MM.1S (cell line): ENCODE data around the gene GPR157.

Source experiments
- DNase-seq: peaks from one replicate; pipeline ENCODE4 v3.0.0-alpha.2; 2015
- H2AFZ ChIP-seq: fragments of 300-600 bp; sonication (generic); 2 replicates; pipeline ENCODE4 v1.6.0; 2016; ENCODE audit warnings: antibody characterized with exemption, low read length
- H3F3A ChIP-seq: fragments of 300-600 bp; sonication (generic); 2 replicates; pipeline ENCODE4 v1.6.1; 2016; ENCODE audit warnings: mild to moderate bottlenecking, antibody characterized with exemption, low read length, moderate library complexity, mixed read lengths; ENCODE audit not compliant: insufficient read depth
- H3K27ac ChIP-seq: fragments of 300-600 bp; sonication (generic); 2 replicates; pipeline ENCODE4 v1.5.1; 2016; ENCODE audit warnings: mild to moderate bottlenecking, low read length
- H3K27me3 ChIP-seq: fragments of 300-600 bp; sonication (generic); replicated peaks from 2 replicates; pipeline ENCODE4 v1.6.0; 2016; ENCODE audit warnings: low read length; ENCODE audit not compliant: insufficient read depth
- H3K36me3 ChIP-seq: fragments of 300-600 bp; sonication (generic); replicated peaks from 2 replicates; pipeline ENCODE4 v1.6.1; 2016; ENCODE audit warnings: mild to moderate bottlenecking, low read length, mixed read lengths; ENCODE audit not compliant: insufficient read depth
- H3K4me1 ChIP-seq: fragments of 300-600 bp; sonication (generic); 2 replicates; pipeline ENCODE4 v1.6.1; 2016; ENCODE audit warnings: low read length, mixed read lengths
- H3K4me2 ChIP-seq: fragments of 300-600 bp; sonication (generic); 2 replicates; pipeline ENCODE4 v1.6.0; 2016; ENCODE audit warnings: low read depth, low read length
- H3K4me3 ChIP-seq: fragments of 300-600 bp; sonication (generic); 2 replicates; pipeline ENCODE4 v1.5.1; 2016; ENCODE audit warnings: low read length, mixed read lengths
- H3K79me2 ChIP-seq: fragments of 300-600 bp; sonication (generic); 2 replicates; pipeline ENCODE4 v1.6.1; 2016; ENCODE audit warnings: mixed run types, low read length, mixed read lengths
- H3K9ac ChIP-seq: fragments of 300-600 bp; sonication (generic); 2 replicates; pipeline ENCODE4 v1.6.1; 2016; ENCODE audit warnings: low read length, mixed read lengths
- H3K9me2 ChIP-seq: fragments of 300-600 bp; sonication (generic); replicated peaks from 2 replicates; pipeline ENCODE4 v1.6.1; 2016; ENCODE audit warnings: mild to moderate bottlenecking, low read length, mixed read lengths; ENCODE audit not compliant: insufficient read depth
- H3K9me3 ChIP-seq: fragments of 300-600 bp; sonication (generic); replicated peaks from 2 replicates; pipeline ENCODE4 v1.6.1; 2016; ENCODE audit warnings: mild to moderate bottlenecking, low read length, mixed read lengths; ENCODE audit not compliant: insufficient read depth
- H4K20me1 ChIP-seq: fragments of 300-600 bp; sonication (generic); 2 replicates; pipeline ENCODE4 v1.6.1; 2016; ENCODE audit warnings: mild to moderate bottlenecking, low read length, moderate library complexity, mixed read lengths; ENCODE audit not compliant: insufficient read depth
- CTCF ChIP-seq: fragments of 300-600 bp; sonication (generic); IDR thresholded peaks from 2 replicates; pipeline ENCODE4 v1.5.1; 2016; ENCODE audit warnings: antibody characterized with exemption, low read length, mixed read lengths
- EZH2 ChIP-seq: fragments of 300-600 bp; sonication (generic); optimal IDR thresholded peaks from 2 replicates; pipeline ENCODE3; 2017; ENCODE audit warnings: low read depth, mild to moderate bottlenecking, antibody characterized with exemption, low read length, mixed read lengths
- EZH2phosphoT487 ChIP-seq: fragments of 300-600 bp; sonication (generic); IDR thresholded peaks from 2 replicates; pipeline ENCODE4 v1.6.1; 2018; ENCODE audit warnings: antibody characterized with exemption, low read length

The GPR157 gene

GRCh38 chr1:9058465-9058864 is 70.4 kb downstream of the GPR157 start:
- H3K9ac ChIP-seq: no peak overlapping the region
- no peak overlapping the region for H3K27ac ChIP-seq
- DNase-seq: no peak

DNA sequence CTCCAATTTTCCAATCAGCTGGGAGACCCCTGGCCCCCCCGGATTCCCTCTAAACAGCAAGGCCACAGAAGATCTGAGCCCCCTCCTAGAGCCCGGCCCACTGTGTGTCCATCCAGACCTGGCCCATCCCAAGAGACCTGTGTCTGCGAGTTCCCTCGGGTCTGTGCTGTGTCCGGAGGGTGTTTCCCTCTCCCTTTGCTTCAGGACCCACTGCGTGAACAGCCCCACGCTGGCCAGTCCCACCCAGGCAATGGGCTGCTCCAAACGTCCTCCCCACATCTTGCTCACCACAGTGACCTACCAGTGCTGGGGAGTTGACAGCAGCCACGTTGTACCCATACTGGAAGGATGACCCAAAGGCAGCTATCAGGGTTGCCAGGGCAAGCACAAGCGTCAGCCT is 71.1 kb downstream of the GPR157 start:
- H3K4me2 ChIP-seq: no peak overlapping the region
- no peaks in the 10 kb centered on the region for H3F3A ChIP-seq
- H3K36me3 ChIP-seq: no peaks in the 10 kb centered on the region
- H3K27me3 ChIP-seq: no peaks in the 10 kb centered on the region
- H3K79me2 ChIP-seq: no peaks in the 10 kb centered on the region
- H2AFZ ChIP-seq: no peak overlapping the region
- H3K9me3 ChIP-seq: no peaks in the 10 kb centered on the region
- no peaks in the 10 kb centered on the region for H3K4me1 ChIP-seq
- H3K27ac ChIP-seq: no peak overlapping the region
- H4K20me1 ChIP-seq: no peaks in the 10 kb centered on the region
- no peak overlapping the region for H3K9ac ChIP-seq
- H3K9me2 ChIP-seq: no peaks in the 10 kb centered on the region
- H3K4me3 ChIP-seq: no peak overlapping the region
- no peak for DNase-seq
- TF ChIP-seq CTCF: no peak
- TF ChIP-seq EZH2phosphoT487: no peak
- no peak for TF ChIP-seq EZH2

More at GRCh38 chr1:9058465-9058864, 70.4 kb downstream of the GPR157 start:
- Histone ChIP-seq H3K9me3 (no peaks in the 10 kb centered on the region), H3K79me2 (no peaks in the 10 kb centered on the region), H3K4me2 (no peak overlapping the region), H3F3A (no peaks in the 10 kb centered on the region), H3K9me2 (no peaks in the 10 kb centered on the region), H3K4me1 (no peaks in the 10 kb centered on the region), H2AFZ (no peak overlapping the region), H3K36me3 (no peaks in the 10 kb centered on the region), H3K4me3 (no peak overlapping the region), H3K27me3 (no peaks in the 10 kb centered on the region), H4K20me1 (no peaks in the 10 kb centered on the region)
- TF ChIP-seq EZH2phosphoT487 (no peak), CTCF (no peak; the same call in 1 of the 2 replicates), EZH2 (no peak)

- Histone ChIP-seq H3K27me3 (no peaks in the 10 kb centered on the region), H4K20me1 (no peaks in the 10 kb centered on the region), H3K36me3 (no peaks in the 10 kb centered on the region), H3K9ac (no peak overlapping the region), H3F3A (no peaks in the 10 kb centered on the region), H3K4me2 (no peak overlapping the region), H3K27ac (no peak overlapping the region), H3K79me2 (no peaks in the 10 kb centered on the region), H3K9me3 (no peaks in the 10 kb centered on the region), H2AFZ (no peak overlapping the region), H3K9me2 (no peaks in the 10 kb centered on the region), H3K4me3 (no peak overlapping the region), H3K4me1 (peaks cover 3% of the 10 kb centered on the region)
- DNase-seq: no peak
- TF ChIP-seq EZH2 (no peak), EZH2phosphoT487 (no peak), CTCF (no peak)
Observed at GRCh38 chr1:9052272-9053049, 76.4 kb downstream of the GPR157 start.
